ENCODE data around the gene WNT3A.

Gene WNT3A

DNA sequence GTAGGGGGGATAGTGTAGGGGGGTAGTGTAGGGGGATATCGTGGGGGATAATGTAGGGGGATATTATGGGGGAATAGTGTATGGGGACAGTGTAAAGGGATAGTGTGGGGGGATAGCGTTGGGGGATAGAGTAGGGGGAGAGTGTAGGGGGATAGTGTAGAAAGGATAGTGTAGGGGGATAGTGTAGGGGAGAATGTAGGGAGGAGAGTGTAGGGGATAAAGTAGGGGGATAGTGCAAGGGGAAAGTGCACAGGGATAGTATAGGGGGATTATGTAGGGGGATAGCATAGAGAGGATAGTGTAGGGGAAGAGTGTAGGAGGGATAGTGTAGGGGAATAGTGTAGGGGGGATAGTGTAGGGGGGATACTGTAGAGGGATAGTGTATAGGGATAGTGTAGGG lies 63.4 kb downstream of the WNT3A start:
- Histone ChIP-seq H3K79me2 (ENCODE audit: low read length) (no peaks in the 10 kb centered on the region), H3K36me3 (replicated peaks; ENCODE audit: low read depth, low read length) (no peaks in the 10 kb centered on the region), H2AFZ (ENCODE audit: low read depth, low read length) (no peak overlapping the region), H3K4me3 (ENCODE audit: low read length) (no peak overlapping the region), H3K27ac (ENCODE audit: low read length) (no peak overlapping the region), H4K20me1 (ENCODE audit: insufficient read depth, low read length) (no peaks in the 10 kb centered on the region), H3K27me3 (ENCODE audit: low read depth, low read length) (peaks cover 48% of the 10 kb centered on the region), H3K4me2 (ENCODE audit: low read length) (no peak overlapping the region), H3K9me3 (ENCODE audit: insufficient read depth, low read length) (no peaks in the 10 kb centered on the region), H3K9ac (ENCODE audit: low read length) (no peak overlapping the region), H3K4me1 (ENCODE audit: low read length) (no peaks in the 10 kb centered on the region)
- TF ChIP-seq, protein P1, sequence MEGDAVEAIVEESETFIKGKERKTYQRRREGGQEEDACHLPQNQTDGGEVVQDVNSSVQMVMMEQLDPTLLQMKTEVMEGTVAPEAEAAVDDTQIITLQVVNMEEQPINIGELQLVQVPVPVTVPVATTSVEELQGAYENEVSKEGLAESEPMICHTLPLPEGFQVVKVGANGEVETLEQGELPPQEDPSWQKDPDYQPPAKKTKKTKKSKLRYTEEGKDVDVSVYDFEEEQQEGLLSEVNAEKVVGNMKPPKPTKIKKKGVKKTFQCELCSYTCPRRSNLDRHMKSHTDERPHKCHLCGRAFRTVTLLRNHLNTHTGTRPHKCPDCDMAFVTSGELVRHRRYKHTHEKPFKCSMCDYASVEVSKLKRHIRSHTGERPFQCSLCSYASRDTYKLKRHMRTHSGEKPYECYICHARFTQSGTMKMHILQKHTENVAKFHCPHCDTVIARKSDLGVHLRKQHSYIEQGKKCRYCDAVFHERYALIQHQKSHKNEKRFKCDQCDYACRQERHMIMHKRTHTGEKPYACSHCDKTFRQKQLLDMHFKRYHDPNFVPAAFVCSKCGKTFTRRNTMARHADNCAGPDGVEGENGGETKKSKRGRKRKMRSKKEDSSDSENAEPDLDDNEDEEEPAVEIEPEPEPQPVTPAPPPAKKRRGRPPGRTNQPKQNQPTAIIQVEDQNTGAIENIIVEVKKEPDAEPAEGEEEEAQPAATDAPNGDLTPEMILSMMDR (IDR thresholded peaks at IDR 0.05; ENCODE audit: low read depth, low read length), result no peak
- TF ChIP-seq EZH2phosphoT487 (IDR thresholded peaks at IDR 0.05; ENCODE audit: low read depth), result no peak

DNA sequence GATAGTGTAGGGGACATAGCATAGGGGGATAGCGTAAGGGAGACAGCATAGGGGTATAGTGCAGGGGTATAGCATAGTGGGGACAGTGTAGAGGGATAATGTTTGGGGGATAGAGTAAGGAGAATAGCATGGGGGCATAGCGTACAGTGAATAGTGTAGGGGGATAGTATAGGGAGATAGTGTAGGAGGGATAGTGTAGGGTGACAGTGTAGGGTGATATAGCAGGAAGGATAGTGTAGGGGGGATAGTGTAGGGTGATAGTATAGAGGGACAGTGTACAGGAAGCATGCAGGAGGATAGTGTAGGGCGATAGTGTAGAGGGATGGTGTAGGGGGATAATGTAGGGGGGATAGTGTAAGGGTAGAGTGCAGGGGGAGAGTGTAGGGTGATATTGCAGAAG lies 64.1 kb downstream of the WNT3A start:
- H3K27me3 ChIP-seq (ENCODE audit: low read depth, low read length), result peaks cover 55% of the 10 kb centered on the region
- TF ChIP-seq EZH2phosphoT487 (IDR thresholded peaks at IDR 0.05; ENCODE audit: low read depth), result no peak
- TF ChIP-seq, protein P1 (IDR thresholded peaks at IDR 0.05; ENCODE audit: low read depth, low read length), result no peak

DNA sequence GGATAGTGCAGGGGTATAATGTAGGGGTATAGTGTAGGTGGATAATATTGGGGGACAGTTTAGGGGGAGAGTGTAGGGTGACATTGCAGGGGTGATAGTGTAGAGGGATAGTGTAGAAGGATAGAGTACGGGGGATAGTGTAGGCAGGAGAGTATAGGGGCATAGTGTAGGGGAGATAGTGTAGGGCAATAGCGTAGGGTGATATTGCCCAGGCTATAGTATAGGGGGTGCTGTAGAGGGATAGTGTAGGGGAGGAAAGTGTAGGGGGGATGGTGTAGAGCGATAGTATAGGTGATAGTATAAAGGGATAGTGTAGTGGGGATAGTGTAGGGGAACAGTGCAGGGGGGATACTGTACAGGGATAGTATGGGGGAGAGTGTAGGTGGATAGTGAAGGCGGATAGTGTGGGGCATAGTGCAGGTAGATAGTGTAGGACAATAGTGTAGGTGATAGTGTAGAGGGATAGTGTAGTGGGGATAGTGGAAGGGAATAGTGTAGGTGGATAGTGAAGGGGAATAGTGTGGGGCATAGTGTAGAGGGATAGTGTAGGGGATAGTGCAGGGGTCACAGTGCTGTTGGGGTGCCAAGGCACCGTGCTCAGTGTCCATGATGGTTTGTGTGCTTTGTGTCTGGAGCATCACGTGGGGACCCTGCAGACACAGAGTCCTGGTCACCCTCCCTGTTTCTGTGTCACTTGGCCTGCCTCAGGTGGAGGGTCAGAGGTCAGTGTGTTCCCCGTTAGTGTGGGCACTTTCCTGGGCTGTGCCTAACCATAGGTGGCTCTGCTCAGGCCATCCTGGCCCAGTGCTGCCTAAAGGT lies 65.2 kb downstream of the WNT3A start:
- Histone ChIP-seq H3K4me2 (ENCODE audit: low read length) (no peak overlapping the region), H4K20me1 (ENCODE audit: insufficient read depth, low read length) (no peaks in the 10 kb centered on the region), H3K9ac (ENCODE audit: low read length) (no peak overlapping the region), H3K9me3 (ENCODE audit: insufficient read depth, low read length) (no peaks in the 10 kb centered on the region), H3K27me3 (ENCODE audit: low read depth, low read length) (peaks cover 49% of the 10 kb centered on the region), H3K36me3 (replicated peaks; ENCODE audit: low read depth, low read length) (no peaks in the 10 kb centered on the region), H3K4me3 (ENCODE audit: low read length) (no peak overlapping the region), H3K27ac (ENCODE audit: low read length) (no peak overlapping the region), H3K79me2 (ENCODE audit: low read length) (no peaks in the 10 kb centered on the region), H3K4me1 (ENCODE audit: low read length) (no peaks in the 10 kb centered on the region), H2AFZ (ENCODE audit: low read depth, low read length) (no peak overlapping the region)
- TF ChIP-seq, protein P1 (IDR thresholded peaks at IDR 0.05; ENCODE audit: low read depth, low read length), result no peak
- TF ChIP-seq EZH2phosphoT487 (IDR thresholded peaks at IDR 0.05; ENCODE audit: low read depth), result no peak

More for the DNA sequence above, 64.1 kb downstream of the WNT3A start:
- no peaks in the 10 kb centered on the region for H3K4me1 ChIP-seq (ENCODE audit: low read length)
- no peaks in the 10 kb centered on the region for H3K9me3 ChIP-seq (ENCODE audit: insufficient read depth, low read length)
- no peak overlapping the region for H3K4me2 ChIP-seq (ENCODE audit: low read length)
- no peak overlapping the region for H3K4me3 ChIP-seq (ENCODE audit: low read length)
- H3K27ac ChIP-seq (ENCODE audit: low read length), result no peak overlapping the region
- no peak overlapping the region for H3K9ac ChIP-seq (ENCODE audit: low read length)
- no peaks in the 10 kb centered on the region for H3K36me3 ChIP-seq (replicated peaks; ENCODE audit: low read depth, low read length)
- H2AFZ ChIP-seq (ENCODE audit: low read depth, low read length), result no peak overlapping the region
- no peaks in the 10 kb centered on the region for H4K20me1 ChIP-seq (ENCODE audit: insufficient read depth, low read length)
- no peaks in the 10 kb centered on the region for H3K79me2 ChIP-seq (ENCODE audit: low read length)

DNA sequence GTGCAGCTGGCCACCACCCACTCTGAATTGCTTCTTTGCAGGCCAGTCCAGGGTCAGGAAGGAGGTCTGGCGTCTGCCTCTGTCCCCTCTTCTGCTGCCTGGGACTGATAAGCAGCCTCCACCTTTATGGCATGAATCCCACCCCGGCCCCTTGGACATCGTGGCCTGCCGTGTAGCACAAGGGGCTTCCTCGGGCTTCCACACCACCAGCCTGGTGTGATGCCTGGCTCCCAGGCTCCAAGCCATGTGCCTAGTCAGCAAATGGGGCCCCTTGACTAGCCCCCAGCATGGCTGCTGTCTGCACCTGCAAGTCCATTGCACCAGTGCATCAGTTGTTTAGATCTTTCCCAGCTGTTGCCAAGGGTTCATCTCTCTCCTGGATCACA lies 65.9 kb downstream of the WNT3A start:
- H3K4me3 ChIP-seq (ENCODE audit: low read length), result no peak overlapping the region
- H3K27me3 ChIP-seq (ENCODE audit: low read depth, low read length), result peaks cover 44% of the 10 kb centered on the region
- H3K27ac ChIP-seq (ENCODE audit: low read length), result no peak overlapping the region
- H3K79me2 ChIP-seq (ENCODE audit: low read length), result no peaks in the 10 kb centered on the region
- H3K36me3 ChIP-seq (replicated peaks; ENCODE audit: low read depth, low read length), result no peaks in the 10 kb centered on the region
- H2AFZ ChIP-seq (ENCODE audit: low read depth, low read length), result no peak overlapping the region
- TF ChIP-seq, protein P1 (IDR thresholded peaks at IDR 0.05; ENCODE audit: low read depth, low read length), result no peak
- TF ChIP-seq EZH2phosphoT487 (IDR thresholded peaks at IDR 0.05; ENCODE audit: low read depth), result no peak
- no peak overlapping the region for H3K9ac ChIP-seq (ENCODE audit: low read length)
- H3K4me2 ChIP-seq (ENCODE audit: low read length), result no peak overlapping the region
- no peaks in the 10 kb centered on the region for H3K4me1 ChIP-seq (ENCODE audit: low read length)
- H3K9me3 ChIP-seq (ENCODE audit: insufficient read depth, low read length), result no peaks in the 10 kb centered on the region
- H4K20me1 ChIP-seq (ENCODE audit: insufficient read depth, low read length), result no peaks in the 10 kb centered on the region
